T-helper 1 cell treated with Interleukin-12 subunit alpha and Interleukin-12 subunit beta and Interleukin-4 antibody, amounts not matched to agents 30 μg/mL and 1 μg/mL, for 36 hours (primary cell): ENCODE measurements around the gene VSTM2L.

Source experiments
- H3K27ac Mint-ChIP-seq: one replicate; pipeline ENCODE4 v1.8.0; 2021; ENCODE audit warnings: mild to moderate bottlenecking, mixed read lengths
- H3K27me3 Mint-ChIP-seq: one replicate; pipeline ENCODE4 v1.8.0; 2021; ENCODE audit warnings: low read depth, mixed read lengths
- H3K36me3 Mint-ChIP-seq: one replicate; pipeline ENCODE4 v1.8.0; 2021; ENCODE audit warnings: low read depth, mixed read lengths
- H3K4me1 Mint-ChIP-seq: one replicate; pipeline ENCODE4 v1.8.0; 2021; ENCODE audit warnings: low read depth, mixed read lengths
- H3K4me3 Mint-ChIP-seq: one replicate; pipeline ENCODE4 v1.8.0; 2021; ENCODE audit warnings: mild to moderate bottlenecking, moderate library complexity, mixed read lengths
- H3K9me3 Mint-ChIP-seq: one replicate; pipeline ENCODE4 v1.8.0; 2021; ENCODE audit warnings: mixed read lengths

VSTM2L gene

GRCh38 chr20:37903317-37904007, 535 bp downstream of the VSTM2L start:
- peak overlapping the region; percentile 59 for H3K4me3 Mint-ChIP-seq
- H3K9me3 Mint-ChIP-seq = no peaks in the 10 kb centered on the region
- H3K27ac Mint-ChIP-seq = no peak overlapping the region
- H3K27me3 Mint-ChIP-seq = peaks cover 53% of the 10 kb centered on the region
- peaks cover 7% of the 10 kb centered on the region for H3K4me1 Mint-ChIP-seq
- H3K36me3 Mint-ChIP-seq = no peaks in the 10 kb centered on the region

DNA sequence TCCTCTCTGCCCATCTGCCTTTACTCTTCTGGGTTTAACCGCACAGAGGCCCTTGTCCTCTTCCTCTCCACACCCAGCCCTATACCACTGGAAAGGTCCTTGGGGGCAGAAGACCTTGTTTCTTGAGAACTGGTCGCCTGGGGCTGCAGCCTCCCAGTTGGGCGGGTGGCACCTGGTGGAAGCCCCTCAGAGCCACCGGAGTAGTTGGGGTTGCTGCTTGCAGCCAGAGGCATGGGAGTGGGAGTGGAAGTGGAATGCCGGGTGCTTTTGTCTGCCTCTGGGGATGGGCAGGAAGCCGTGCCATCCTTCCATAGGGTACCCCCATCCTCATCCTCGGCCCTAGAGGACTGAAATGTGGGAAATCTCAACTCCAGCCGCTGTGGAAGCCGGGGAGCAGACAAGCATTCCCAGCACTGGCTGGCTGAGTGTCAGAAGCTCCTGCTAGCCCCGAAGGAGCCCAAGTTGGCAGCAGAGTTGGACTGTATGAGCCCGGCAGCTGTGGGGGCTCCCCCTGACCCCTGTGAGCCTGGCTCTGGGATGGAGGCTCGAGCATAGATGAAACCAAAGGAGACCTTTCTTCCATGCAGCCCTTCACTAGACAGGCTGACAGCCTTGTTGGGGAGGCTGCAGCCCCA, 1.2 kb downstream of the VSTM2L start:
- H3K4me3 Mint-ChIP-seq = peak overlapping the region; percentile 59
- no peak overlapping the region for H3K27ac Mint-ChIP-seq
- H3K36me3 Mint-ChIP-seq = no peaks in the 10 kb centered on the region
- H3K9me3 Mint-ChIP-seq = no peaks in the 10 kb centered on the region
- H3K4me1 Mint-ChIP-seq = peaks cover 7% of the 10 kb centered on the region
- H3K27me3 Mint-ChIP-seq = peaks cover 57% of the 10 kb centered on the region

- no peaks in the 10 kb centered on the region for H3K36me3 Mint-ChIP-seq
- H3K4me1 Mint-ChIP-seq = peaks cover 7% of the 10 kb centered on the region
- H3K27ac Mint-ChIP-seq = no peak overlapping the region
- H3K9me3 Mint-ChIP-seq = no peaks in the 10 kb centered on the region
- H3K4me3 Mint-ChIP-seq = no peak overlapping the region
- peaks cover 52% of the 10 kb centered on the region for H3K27me3 Mint-ChIP-seq
Observed at GRCh38 chr20:37904845-37905373, 2.0 kb downstream of the VSTM2L start.

GRCh38 chr20:37905671-37906613, 3.0 kb downstream of the VSTM2L start:
- no peak overlapping the region for H3K4me3 Mint-ChIP-seq
- no peaks in the 10 kb centered on the region for H3K9me3 Mint-ChIP-seq
- no peaks in the 10 kb centered on the region for H3K36me3 Mint-ChIP-seq
- H3K27me3 Mint-ChIP-seq = peaks cover 44% of the 10 kb centered on the region
- H3K27ac Mint-ChIP-seq = no peak overlapping the region
- peaks cover 7% of the 10 kb centered on the region for H3K4me1 Mint-ChIP-seq

DNA sequence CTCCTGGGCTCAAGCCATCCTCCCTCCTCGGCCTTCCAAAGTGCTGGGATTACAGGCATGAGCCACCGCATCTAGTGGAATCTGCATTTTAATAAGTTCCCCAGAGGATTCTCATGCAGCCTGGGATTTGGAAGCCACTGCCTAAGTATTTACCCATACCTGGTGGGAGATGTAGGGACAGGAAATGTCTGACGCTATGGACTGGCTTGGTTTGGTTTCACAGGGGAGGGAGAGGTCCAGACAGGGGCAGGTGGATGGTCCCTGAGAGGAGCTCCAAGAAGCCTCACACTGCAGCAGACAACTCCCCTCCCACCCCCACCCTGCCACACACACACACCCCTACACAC, 4.4 kb downstream of the VSTM2L start:
- Mint-ChIP-seq H3K9me3 (no peaks in the 10 kb centered on the region), H3K27me3 (peaks cover 38% of the 10 kb centered on the region), H3K36me3 (no peaks in the 10 kb centered on the region), H3K4me1 (peaks cover 4% of the 10 kb centered on the region), H3K27ac (no peak overlapping the region), H3K4me3 (no peak overlapping the region)

DNA sequence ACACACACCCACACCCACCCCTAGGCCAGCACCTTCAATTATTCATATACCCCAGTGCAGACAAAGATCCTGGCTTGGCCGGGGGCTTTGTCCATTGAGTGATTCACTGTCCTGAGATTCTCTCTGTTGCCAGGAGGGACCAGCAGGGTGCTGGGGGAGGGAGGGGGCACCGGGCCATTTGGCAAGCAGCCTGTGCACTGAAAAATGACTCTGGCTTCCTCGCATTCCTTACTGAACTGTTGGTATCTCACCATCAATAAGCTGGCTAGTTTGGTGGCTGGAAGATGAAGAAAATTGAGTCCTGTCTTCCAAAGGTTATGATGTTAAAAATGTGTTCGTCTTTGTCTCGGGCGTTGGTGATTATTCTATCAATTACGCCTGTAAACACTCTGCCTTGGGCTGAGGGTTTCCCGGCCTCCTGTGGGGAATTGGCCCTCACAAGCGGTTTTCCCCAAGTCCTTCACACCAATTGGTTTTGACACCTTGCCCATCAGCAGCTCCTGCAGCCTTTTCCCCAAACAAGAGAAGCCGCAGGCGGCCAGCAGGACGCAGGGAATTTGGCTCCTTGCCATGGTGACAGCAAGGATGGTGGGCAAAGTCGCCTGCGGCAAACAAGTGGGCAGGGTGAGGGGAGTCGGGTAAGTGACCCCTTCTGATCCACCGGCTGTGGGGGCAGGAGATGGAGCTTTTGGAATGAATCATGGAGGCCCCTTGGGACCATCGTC, 4.9 kb downstream of the VSTM2L start:
- Mint-ChIP-seq H3K36me3 (no peaks in the 10 kb centered on the region), H3K9me3 (no peaks in the 10 kb centered on the region), H3K27me3 (peaks cover 39% of the 10 kb centered on the region), H3K27ac (no peak overlapping the region), H3K4me1 (peaks cover 5% of the 10 kb centered on the region), H3K4me3 (no peak overlapping the region)

DNA sequence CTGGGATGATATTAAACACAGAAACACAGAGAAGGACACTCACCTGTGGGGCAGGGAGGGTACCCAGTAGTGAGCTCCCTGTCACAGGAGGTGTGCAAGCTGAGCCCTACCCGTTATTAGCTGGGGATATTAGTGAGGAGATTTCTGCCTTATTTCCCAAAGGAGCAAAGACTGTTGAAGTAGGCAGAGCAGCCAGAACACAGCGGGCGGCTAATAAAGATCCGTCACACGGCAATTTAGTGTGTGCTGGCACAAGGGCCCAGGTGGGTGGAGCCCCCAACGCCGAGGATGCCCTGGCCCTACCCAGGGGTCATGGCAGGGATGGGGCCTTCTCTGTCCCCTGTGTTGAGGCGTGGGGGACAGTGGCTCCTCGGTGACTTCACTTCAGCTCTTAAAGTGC, 8.3 kb downstream of the VSTM2L start:
- Mint-ChIP-seq H3K4me1 (peaks cover 5% of the 10 kb centered on the region), H3K9me3 (no peaks in the 10 kb centered on the region), H3K4me3 (no peak overlapping the region), H3K36me3 (no peaks in the 10 kb centered on the region), H3K27ac (no peak overlapping the region), H3K27me3 (peaks cover 32% of the 10 kb centered on the region)

- H3K4me3 Mint-ChIP-seq = no peak overlapping the region
- H3K4me1 Mint-ChIP-seq = peaks cover 5% of the 10 kb centered on the region
- H3K36me3 Mint-ChIP-seq = no peaks in the 10 kb centered on the region
- H3K9me3 Mint-ChIP-seq = no peaks in the 10 kb centered on the region
- no peak overlapping the region for H3K27ac Mint-ChIP-seq
- peaks cover 36% of the 10 kb centered on the region for H3K27me3 Mint-ChIP-seq
Observed at GRCh38 chr20:37911838-37912281, 8.9 kb downstream of the VSTM2L start.

DNA sequence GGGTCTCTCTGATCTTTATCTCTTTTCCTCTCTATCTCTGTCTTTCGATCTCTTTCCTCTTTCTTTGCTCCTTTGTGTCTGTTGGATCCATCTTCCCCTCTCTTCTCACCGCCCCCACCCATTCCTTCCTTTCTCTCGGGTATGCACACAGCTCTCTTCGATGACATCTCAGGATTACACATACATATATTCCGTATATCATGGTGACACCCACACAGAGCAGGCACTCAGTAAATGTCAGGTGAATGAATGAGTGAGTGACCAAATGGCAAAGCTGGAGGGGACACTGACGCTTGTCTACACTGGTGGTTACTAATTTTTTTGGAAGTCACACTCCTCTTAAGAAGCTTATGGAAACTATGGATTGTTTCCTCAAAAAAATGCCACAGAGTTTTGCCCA, 9.9 kb downstream of the VSTM2L start:
- H3K4me1 Mint-ChIP-seq = peaks cover 5% of the 10 kb centered on the region
- H3K27me3 Mint-ChIP-seq = peaks cover 34% of the 10 kb centered on the region
- H3K27ac Mint-ChIP-seq = no peak overlapping the region
- no peaks in the 10 kb centered on the region for H3K9me3 Mint-ChIP-seq
- no peaks in the 10 kb centered on the region for H3K36me3 Mint-ChIP-seq
- no peak overlapping the region for H3K4me3 Mint-ChIP-seq

GRCh38 chr20:37913567-37914366, 10.8 kb downstream of the VSTM2L start:
- H3K27me3 Mint-ChIP-seq = peaks cover 32% of the 10 kb centered on the region
- H3K4me3 Mint-ChIP-seq = no peak overlapping the region
- no peaks in the 10 kb centered on the region for H3K36me3 Mint-ChIP-seq
- H3K9me3 Mint-ChIP-seq = no peaks in the 10 kb centered on the region
- no peak overlapping the region for H3K27ac Mint-ChIP-seq
- peaks cover 5% of the 10 kb centered on the region for H3K4me1 Mint-ChIP-seq

DNA sequence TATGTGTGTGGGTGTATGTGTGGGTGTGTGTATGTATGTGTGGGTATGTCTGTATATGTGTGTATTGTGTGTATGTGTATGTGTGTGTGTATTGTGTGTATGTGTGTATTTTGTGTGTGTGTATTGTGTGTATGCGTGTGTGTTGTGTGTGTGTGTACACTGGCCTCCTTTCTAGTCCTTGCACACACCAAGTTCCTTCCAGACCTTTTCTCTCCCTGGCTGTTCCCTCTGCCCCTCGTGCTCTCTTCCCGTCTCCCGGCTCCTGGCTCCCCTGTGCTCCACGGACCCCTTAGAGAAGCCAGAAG, 11.4 kb downstream of the VSTM2L start:
- H3K27ac Mint-ChIP-seq = no peak overlapping the region

GRCh38 chr20:37914672-37915433, 11.9 kb downstream of the VSTM2L start:
- Mint-ChIP-seq H3K4me3 (peak overlapping the region; percentile 24), H3K27ac (no peak overlapping the region), H3K9me3 (no peaks in the 10 kb centered on the region)

More for the DNA sequence above, 11.4 kb downstream of the VSTM2L start:
- Mint-ChIP-seq H3K9me3 (no peaks in the 10 kb centered on the region), H3K27me3 (peaks cover 27% of the 10 kb centered on the region), H3K4me3 (peak overlapping the region; percentile 24), H3K36me3 (no peaks in the 10 kb centered on the region), H3K4me1 (peaks cover 5% of the 10 kb centered on the region)

GRCh38 chr20:37915434-37915787, 12.5 kb downstream of the VSTM2L start:
- Mint-ChIP-seq H3K27me3 (peaks cover 27% of the 10 kb centered on the region), H3K27ac (no peak overlapping the region), H3K36me3 (no peaks in the 10 kb centered on the region), H3K4me3 (no peak overlapping the region), H3K9me3 (no peaks in the 10 kb centered on the region), H3K4me1 (peaks cover 5% of the 10 kb centered on the region)

More at GRCh38 chr20:37914672-37915433, 11.9 kb downstream of the VSTM2L start:
- Mint-ChIP-seq H3K27me3 (peaks cover 27% of the 10 kb centered on the region), H3K36me3 (no peaks in the 10 kb centered on the region), H3K4me1 (peaks cover 5% of the 10 kb centered on the region)
